GM19099 (cell line): Measurements from ENCODE around the gene PITHD1.

Source experiments
- POLR2A ChIP-seq: IDR thresholded peaks from 3 replicates; pipeline ENCODE4 v1.6.1; 2011; ENCODE audit warnings: low read depth; ENCODE audit not compliant: insufficient read length; ENCODE audit errors: extremely low read depth

Gene PITHD1

DNA sequence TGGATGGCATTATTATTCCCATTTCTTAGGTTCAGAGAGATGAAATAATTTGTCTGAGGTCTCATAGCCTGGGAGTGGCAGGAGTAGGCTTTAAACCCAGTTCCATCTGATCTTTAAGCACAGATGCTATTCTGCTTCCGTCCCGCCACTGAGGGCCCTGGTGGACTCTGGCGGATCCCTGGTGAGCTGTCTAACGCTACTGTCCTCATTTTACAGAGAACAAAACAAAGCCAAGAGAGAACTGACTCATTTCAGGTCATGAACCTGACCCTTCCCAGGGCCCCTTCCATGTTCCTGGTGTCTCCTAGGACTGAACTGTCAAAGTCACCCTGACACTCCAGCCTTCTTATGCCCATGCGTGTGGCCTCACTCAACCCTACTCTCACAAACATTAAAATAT is 25.5 kb downstream of the PITHD1 start:
- TF ChIP-seq POLR2A, result no peak

DNA sequence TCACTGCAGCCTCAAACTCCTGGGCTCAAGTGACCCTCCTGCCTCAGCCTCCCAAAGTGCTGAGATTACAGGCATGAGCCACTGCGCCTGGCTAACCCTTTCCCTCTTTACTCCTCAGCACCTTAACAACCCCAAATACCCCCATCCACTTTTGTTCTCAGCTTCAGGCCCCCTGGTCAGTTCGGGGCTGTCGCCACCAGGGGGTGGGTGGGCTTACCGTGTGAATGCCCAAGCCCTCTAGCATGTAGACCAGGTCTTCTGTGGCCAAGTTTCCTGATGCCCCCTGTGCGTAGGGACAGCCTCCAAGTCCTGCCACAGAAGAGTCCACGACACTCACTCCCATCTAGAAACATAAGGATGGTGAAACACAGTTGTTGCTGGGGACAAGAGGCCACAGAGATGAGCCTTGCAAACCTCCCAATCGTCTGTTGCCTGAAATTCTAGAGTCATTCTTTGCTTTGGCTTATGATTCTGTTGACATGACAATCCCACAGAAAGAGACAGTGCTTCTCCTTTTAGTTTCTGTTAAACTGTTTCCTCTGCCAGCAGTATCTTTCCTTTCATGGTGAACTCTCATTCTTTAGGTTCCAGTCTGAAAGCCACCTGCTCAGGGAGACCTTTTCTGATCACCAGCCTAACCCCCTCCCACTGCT is 26.1 kb downstream of the PITHD1 start:
- TF ChIP-seq POLR2A, result no peak

DNA sequence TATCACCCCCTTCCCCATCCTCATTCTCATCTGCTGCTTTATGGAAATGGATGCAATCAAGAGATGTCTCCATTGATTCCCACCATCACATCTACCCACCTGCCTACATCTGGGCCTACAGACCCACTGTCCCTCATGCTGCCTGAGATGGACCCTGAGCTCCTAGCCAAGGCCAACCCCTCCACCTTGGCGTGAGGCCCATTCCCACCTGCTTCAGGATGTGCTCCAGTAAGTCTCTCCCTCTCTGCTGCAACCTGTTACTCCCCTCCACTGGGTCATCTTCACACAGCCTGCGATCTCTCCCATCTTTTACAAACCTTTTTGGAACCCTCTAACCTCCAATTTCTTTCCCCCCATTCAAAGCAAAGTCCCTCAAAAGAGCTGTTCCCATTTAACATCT is 26.8 kb downstream of the PITHD1 start:
- TF ChIP-seq POLR2A, result no peak

DNA sequence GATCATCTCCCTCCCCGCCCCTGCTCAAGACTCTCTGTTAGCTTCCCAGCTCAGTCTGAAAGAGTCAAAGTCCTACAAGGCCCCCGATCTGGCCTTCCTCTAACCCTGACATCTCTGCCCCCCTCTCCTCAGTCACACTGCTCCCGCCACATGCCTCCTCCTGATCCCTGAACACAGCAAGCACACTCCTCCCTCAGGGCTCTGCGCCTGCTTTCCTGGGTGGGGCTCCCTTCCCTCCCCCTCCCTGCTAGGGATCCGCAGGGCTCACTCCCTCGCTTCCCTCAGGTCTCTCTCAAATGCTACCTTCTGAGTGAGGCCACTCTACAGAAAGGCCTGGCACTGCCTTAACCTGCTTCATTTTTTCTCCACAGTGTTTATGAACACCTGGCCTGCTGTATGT is 28.1 kb downstream of the PITHD1 start:
- no peak for TF ChIP-seq POLR2A

DNA sequence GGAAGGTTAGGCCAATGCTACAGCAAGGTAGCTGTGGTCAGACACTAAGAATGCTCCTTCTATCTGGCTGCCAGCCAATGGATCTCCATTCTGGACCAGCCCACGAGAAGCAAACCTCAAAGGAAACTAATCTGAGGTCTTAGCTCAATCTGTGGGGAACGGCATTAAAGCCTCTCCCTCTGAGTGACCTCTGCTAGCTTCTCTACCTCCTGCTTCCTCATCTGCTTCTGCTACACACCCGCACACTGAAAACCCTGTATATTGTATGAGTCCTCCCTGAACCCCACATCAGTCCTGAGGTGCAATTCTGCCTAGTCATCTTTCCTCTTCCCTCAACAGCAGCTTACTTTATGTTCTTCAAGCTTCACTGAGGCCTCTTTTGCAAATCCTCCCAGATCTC is 29.2 kb downstream of the PITHD1 start:
- no peak for TF ChIP-seq POLR2A

DNA sequence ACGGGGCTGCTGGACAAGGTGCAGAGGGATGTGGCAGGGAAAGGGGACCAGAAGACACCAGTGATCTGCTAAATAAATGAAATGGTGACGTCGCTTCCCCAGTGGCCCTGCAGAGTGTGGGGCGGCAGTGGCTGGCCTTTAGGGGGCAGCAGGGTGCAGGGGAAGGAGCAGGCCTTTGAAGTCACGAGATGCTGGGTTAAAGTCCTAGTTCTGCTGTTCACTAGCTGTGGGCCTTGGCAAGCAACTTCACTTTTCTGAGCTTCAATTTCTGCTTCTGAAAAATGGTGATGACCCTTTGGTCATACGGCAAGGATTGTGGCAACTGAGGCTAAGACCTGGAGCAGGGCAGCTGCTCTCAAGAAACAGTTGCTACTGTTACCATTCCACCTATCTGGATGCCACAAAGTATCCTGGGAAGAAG is 31.5 kb downstream of the PITHD1 start:
- TF ChIP-seq POLR2A, result no peak

DNA sequence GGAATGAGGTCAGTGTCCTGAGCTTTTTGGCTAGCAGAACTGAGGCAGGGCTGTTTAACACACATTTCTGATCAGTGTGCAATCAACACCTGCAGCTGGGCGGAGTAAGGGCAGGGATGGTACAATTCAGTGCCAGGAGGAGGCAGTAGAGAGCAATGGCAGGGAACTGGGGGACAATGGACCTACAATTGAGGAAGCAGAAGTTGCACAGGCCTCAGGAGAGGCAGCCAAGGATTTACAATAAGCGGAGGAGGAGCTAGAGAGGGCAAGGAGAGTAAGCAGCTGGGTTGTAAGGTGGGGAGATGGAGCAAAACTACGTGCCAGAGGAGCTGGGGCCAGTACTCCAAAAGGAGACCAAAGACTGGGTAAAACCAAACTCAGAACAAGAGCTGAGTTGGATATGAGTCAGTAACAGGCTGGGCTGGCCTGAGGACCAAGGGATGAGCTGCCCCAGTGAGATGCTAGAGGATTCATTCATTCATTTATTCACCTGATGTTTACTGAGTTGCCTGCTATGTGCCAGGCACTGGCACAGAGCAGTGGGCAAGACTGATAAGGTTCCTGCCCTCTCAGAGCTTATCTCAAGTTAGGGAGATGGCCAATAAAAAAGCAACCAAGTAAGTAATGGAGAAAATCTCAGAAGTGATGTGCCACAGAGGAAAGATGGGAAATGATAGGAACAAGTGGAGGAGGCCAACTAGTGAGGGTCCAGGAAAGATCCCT is 32.8 kb downstream of the PITHD1 start:
- no peak for TF ChIP-seq POLR2A

DNA sequence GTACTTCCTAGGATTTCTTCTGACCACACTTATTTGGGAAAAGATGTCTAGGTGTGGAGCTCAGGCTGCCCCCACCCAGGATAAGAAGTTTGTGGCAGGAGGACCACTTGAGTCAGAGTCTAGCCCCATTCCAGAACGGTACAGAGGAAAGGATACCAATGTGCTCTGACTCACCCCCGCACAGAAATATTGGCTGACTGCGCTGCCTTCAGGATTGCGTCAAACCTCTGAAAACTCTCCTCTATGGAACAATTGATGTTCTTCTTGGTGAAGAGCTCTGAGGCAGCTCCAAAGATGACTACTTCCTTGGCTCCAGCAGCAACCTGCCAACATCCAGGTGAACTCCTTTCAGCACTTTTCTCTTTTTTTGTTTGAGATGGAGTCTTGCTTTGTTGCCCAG is 35.8 kb downstream of the PITHD1 start:
- no peak for TF ChIP-seq POLR2A

DNA sequence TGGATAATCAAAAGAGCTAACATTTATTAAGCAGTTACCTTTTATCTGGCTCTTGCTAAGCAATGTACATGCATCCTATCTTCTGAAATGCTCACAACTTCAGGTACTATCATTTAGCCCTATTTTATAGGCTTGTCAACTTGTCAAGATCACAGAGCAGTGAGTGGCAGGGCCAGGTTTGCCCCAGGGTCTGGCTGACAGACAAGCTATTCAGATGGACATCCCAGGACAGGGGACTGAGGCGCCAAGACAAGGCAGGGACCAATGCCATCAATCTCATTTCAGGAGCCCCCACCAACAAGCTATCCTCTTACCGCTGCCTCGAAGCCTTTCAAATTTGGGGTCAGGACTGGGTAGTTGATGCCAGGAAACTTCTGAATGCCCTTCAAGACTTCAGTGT is 38.1 kb downstream of the PITHD1 start:
- TF ChIP-seq POLR2A, result no peak

DNA sequence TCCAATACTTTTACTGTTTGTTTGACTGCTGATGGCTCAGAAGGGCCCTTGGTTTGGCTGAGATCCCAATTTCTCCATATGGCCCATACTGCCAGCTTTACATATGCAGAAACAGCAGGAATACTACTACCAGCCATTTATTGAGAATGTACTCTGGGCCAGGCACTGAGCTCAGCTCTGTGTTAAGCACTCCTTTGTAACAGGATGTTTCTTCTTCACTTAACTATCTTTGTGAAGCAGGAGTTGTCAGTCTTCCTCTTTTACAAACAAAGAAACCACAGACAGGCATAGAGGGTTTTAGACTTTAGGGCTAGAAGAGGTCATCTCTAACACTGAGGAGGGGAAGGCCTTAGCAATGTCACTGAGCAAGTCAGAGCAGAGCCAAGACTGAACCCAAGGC is 38.7 kb downstream of the PITHD1 start:
- TF ChIP-seq POLR2A, result no peak

DNA sequence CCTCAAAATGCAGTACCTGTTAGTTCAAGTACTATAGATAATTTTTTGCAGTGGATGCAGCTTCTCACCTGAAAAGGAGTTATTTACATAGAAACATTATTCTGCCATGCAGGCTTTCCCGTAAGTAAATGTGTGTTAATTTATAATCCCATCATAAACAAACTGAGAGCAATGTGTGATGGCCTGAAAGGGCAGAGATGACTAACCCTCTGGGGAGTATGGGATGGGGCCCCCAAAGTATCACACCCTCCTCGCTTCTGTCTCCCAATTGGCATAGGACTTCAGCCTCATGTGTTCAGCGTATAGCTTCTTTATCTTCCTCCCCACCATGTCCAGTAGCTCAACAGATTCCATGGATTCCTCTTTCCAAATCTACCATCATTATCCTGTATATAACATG is 39.4 kb downstream of the PITHD1 start:
- no peak for TF ChIP-seq POLR2A

DNA sequence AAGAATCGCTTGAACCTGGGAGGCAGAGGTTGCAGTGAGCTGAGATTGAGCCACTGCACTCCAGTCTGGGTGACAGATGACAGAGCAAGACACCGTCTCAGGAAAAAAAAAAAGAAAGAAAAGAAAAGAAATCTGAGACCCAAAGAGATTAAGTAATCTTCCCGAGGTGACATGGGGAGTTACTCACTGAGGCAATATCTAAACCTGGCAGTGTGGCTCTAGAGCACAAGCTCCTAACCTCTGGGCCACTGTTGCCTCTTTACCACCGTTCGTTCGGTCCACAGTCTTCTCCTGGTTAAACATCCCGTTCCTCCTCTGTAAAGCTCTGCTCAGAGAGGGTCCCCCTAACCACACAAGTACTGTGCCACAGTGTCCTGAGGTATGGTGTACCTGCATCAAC is 45.5 kb downstream of the PITHD1 start:
- TF ChIP-seq POLR2A, result no peak

DNA sequence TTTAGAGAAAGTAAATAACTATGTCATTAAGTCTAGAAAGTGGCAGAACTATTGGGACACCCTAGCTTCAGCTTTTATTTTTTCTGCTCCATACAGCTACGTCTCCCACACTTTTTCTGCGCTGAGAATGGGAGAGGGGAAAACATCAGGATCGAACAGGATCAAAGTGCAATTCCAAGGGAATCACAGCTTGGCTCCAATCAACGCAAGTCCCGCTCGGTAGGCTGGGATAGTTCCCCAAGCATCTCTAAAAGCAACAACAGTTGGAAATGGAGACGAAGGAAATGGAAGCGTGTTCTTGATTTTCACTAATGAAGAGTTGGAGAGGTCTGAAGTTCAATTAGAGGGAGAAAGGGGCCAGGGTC is 46.5 kb downstream of the PITHD1 start:
- no peak for TF ChIP-seq POLR2A

DNA sequence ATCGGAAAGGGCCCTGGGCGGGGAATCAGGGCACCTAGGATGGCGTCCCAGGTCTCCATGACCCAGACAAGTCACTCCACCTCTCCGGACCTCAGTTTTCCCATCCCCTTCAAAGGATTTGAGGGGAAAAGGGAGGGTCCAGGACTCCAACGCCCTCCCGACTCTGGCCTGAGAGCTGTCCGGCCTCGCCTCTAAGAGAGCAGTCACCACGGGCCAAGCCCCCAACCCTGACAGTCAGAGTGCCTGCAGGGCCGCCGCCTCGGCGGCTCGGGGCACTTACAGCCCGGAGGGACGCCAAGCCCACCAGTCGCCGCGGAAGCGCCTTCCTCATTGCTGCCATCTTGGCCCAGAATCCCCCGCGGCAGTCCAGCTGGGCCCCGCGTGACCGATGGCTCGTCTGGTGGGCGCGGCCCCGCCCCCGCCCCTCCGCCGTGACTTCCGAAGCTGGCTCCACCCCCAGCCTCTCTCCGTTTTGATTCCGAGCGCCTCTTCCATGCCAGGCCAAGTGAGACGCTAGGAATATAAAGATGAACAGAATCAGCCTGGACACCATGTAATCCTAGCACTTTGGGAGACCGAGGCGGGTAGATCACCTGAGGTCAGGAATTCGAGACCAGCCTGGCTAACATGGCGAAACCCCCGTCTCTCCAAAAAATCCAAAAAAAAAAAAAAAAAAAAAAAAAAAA is 47.0 kb downstream of the PITHD1 start, which contains the start of gene HMGCL:
Gene HMGCL (minus strand): TSS at position 354 of the 686 bp plus-strand sequence. CDS start 14 bp downstream, at position 340.
- TF ChIP-seq POLR2A, result peak; percentile 94

DNA sequence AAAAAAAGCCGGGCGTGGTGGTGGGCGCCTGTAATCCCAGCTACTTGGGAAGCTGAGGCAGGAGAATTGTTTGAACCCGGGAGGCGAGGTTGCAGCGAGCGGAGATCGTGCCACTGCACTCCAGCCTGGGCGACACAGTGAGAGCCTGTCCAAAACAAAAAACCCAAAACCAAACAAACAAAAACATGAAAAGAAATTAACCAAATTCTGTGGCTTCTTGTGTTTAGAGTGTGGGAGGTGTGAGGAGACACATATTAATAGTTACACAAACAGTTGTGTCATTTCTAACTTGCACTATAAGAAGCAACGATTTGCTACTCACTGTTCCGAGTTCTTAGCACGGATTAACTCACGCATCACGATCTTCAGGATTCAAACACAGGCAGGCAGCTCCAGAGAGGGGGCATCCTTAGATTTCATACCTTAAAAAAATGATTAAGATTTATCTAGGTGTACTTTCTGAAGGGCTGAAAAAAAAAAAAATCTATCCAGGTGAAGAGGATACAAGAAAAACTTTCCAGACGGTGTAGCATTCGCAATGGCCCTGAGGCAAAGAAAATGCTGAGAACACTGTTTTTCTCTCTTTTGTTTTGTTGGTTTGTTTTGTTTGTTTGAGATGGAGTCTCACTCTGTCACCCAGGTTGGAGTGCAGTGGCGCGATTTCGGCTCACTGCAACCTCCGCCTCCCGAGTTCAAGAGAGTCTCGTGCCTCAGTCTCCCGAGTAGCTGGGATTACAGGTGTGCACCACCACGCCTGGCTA is 47.7 kb downstream of the PITHD1 start:
- no peak for TF ChIP-seq POLR2A
